ENCODE results near the gene GJD4.

- TF ChIP-seq, protein P1, sequence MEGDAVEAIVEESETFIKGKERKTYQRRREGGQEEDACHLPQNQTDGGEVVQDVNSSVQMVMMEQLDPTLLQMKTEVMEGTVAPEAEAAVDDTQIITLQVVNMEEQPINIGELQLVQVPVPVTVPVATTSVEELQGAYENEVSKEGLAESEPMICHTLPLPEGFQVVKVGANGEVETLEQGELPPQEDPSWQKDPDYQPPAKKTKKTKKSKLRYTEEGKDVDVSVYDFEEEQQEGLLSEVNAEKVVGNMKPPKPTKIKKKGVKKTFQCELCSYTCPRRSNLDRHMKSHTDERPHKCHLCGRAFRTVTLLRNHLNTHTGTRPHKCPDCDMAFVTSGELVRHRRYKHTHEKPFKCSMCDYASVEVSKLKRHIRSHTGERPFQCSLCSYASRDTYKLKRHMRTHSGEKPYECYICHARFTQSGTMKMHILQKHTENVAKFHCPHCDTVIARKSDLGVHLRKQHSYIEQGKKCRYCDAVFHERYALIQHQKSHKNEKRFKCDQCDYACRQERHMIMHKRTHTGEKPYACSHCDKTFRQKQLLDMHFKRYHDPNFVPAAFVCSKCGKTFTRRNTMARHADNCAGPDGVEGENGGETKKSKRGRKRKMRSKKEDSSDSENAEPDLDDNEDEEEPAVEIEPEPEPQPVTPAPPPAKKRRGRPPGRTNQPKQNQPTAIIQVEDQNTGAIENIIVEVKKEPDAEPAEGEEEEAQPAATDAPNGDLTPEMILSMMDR (IDR thresholded peaks at IDR 0.05; ENCODE audit: low read depth, low read length, poor library complexity, severe bottlenecking) = no peak
- no peak for TF ChIP-seq EZH2phosphoT487 (IDR thresholded peaks at IDR 0.05; ENCODE audit: borderline replicate concordance, low read length)
Observed at GRCh38 chr10:35595106-35595505, 10.0 kb upstream of the GJD4 start.
